Urinary bladder (tissue), 4 donors: ENCODE results near the gene PAX8. TPM values are rescaled to one million over a fixed set of nuclear protein-coding genes. Genes with fewer than 3 reads are reported as not detected.

Experiments used
- DNase-seq: peaks from one replicate; pipeline ENCODE4 v3.0.0-alpha.2; 2015; ENCODE audit errors: extremely low spot score
- H3K27ac ChIP-seq: one replicate; pipeline ENCODE4 v1.5.1; 2013; ENCODE audit warnings: low read depth, mild to moderate bottlenecking, moderate library complexity
- H3K36me3 ChIP-seq: one replicate; pipeline ENCODE4 v1.6.1; 2013; ENCODE audit warnings: mild to moderate bottlenecking, moderate library complexity; ENCODE audit not compliant: insufficient read depth
- H3K4me1 ChIP-seq: one replicate; pipeline ENCODE4 v1.6.1; 2013; ENCODE audit warnings: mild to moderate bottlenecking, moderate library complexity; ENCODE audit not compliant: insufficient read depth
- H3K4me3 ChIP-seq: one replicate; pipeline ENCODE4 v1.5.1; 2013; ENCODE audit warnings: low read depth, low read length
- WGBS: extraction: QIAGEN DNeasy Blood & Tissue Kit; methylation state at CpG from one replicate; pipeline ENCODE4 v1.1.7; 2013; 5-methylcytosine and 5-hydroxymethylcytosine counted together
- polyA plus RNA-seq: library from polyadenylated mRNA; stranded (reverse); fragments of 200-250 nt; gene quantifications from one replicate; pipeline ENCODE4 v1.2.3, GENCODE V29; 2013
- total RNA-seq: library from RNA; depleted of rRNA; stranded (reverse); fragments of >200 nt; gene quantifications from one replicate; pipeline ENCODE4 v1.2.3, GENCODE V29; 2014
- donor health status: healthy with polysubstance abuse.
- donor health status: healthy.

The PAX8 gene
- total and polyA plus RNA-seq, 2 donors = 0.19 to 0.26 TPM

DNA sequence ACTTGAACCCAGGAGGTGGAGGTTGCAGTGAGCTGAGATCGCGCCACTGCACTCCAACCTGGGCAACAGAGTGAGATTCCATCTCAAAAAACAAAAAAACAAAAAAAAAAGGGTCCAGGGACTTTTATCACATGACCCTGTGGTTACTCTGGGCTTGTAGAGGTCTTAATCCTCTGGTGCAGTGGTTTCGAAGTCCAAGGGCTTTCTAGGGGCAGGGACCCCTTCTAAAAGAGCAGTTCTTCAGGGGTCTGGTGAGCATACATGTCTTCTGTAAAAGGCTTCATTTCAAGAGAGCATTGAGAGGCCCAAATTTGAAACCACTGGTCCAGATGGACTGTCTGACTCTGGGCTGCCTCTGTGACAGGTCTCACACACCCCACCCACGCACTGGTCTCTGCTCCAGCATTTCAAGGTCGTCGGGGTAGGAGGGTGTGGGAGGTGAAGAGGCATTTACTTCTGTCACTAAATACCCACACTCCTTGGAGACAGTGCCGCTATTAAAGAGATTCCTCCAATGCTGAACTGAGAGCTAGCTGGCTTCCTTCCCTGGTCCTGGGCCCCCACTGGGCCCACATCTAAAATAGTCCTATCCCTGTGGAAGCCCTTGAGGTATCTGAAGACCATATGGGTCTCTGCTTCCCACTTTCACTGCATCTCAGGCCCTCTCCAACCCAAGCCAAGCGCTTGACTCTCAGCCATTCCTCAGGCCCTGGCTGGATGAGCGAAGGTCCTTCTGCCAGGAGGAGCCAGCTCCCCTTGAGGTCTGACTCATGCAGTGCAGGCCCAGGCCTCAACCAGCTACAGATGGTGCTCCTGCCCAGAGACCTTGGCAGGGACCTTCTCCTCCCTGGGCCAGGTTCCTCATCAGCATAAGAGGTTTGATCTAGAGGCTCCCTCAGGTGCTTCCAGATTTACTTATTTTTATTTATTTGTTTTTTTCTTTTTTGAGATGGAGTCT, 44.8 kb downstream of the PAX8 start:
- H3K36me3 ChIP-seq = no peaks in the 10 kb centered on the region
- 91% methylated on average over 9 of the region's 9 CpGs for WGBS
- no peak overlapping the region for H3K4me3 ChIP-seq
- DNase-seq = no peak
- no peak overlapping the region for H3K27ac ChIP-seq
- H3K4me1 ChIP-seq = no peaks in the 10 kb centered on the region

DNA sequence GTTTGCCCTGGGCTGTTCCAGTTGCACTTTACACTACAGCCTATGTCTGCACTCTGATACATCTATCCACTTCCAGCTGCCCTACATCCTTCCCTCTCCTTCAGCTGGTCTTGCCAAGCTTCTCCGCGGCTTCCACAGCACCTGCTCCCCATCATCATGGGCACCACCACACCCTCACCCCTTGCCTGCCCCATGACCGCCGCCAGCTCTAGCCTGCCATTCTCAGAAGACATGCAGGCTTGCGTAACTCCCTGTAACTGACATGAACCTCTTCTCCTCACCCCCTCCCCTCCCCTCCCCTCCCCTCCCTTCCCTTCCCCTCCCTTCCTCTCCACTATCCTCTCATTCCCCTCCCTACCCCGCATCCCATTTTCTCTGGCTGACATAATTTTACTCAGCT, 46.0 kb downstream of the PAX8 start:
- H3K4me1 ChIP-seq = no peaks in the 10 kb centered on the region
- no peak for DNase-seq
- H3K4me3 ChIP-seq = no peak overlapping the region
- WGBS = 86% methylated on average over 6 of the region's 6 CpGs
- H3K27ac ChIP-seq = no peak overlapping the region
- no peaks in the 10 kb centered on the region for H3K36me3 ChIP-seq

DNA sequence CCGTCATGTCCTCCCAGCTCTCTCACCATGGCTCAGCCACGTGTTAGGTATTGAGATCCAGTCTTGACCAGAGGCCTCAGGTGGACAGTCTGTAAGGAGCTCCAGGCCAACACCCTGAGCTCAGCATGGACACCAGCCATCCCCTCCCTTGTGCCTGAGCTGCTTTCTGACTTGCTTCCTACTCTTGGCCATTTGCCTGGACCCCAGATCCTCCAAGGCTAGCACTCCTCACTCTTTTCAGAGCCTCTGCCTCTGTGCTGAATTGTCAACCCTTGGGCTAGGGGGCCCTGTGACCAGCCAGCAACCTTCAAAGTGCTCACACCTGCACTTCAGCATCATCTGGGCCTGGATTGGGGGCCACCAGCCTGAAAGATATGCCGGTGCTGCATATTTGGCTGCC, 46.6 kb downstream of the PAX8 start:
- WGBS = 92% methylated on average over 3 of the region's 3 CpGs
- H3K4me3 ChIP-seq = no peak overlapping the region
- no peak for DNase-seq
- H3K27ac ChIP-seq = no peak overlapping the region
- no peaks in the 10 kb centered on the region for H3K36me3 ChIP-seq
- no peaks in the 10 kb centered on the region for H3K4me1 ChIP-seq

DNA sequence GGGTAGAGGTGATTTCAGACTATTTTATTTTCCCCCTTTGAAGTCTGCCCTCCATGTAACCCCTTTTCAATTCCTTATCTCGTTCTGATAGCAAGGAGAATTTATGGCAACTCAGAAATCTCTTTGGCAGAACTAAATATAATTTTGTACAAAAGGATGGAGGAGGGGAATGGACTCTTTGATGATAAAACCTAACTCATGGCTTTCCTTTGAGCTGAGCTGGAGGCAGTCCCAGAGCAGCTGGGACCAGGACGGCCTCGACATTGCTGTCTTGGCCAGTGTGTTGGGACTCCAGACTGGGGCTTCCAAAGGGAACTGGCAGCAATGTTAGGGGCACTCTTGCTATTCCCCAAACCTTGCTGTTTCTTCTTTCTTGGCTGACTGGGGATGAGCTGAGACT, 47.7 kb downstream of the PAX8 start:
- Histone ChIP-seq H3K4me1 (no peaks in the 10 kb centered on the region), H3K27ac (no peak overlapping the region), H3K36me3 (no peaks in the 10 kb centered on the region), H3K4me3 (no peak overlapping the region)
- DNase-seq = no peak
- WGBS = 30% methylated on average over 3 of the region's 3 CpGs

DNA sequence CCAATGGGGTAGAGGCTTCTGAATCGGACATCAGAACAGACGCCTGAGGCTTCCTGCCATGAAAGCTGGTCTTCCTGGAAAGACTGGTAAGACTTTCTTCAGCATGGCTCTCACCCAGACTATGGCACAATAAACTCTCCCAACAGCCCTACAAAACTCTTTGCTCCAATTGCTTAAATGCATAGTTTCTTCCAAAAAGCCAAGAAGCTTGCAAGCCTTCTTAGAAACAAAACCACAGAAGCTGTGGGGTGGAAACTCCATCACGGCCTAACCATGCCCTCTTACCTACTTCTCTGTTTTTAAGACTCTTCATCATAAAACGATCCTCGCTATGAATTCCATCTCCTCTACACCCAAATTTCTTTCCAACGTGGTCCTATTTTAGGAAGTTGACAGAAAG, 48.2 kb downstream of the PAX8 start:
- Histone ChIP-seq H3K27ac (no peak overlapping the region), H3K4me1 (no peaks in the 10 kb centered on the region), H3K36me3 (no peaks in the 10 kb centered on the region), H3K4me3 (no peak overlapping the region)
- DNase-seq = no peak
- 64% methylated on average over 6 of the region's 6 CpGs for WGBS

DNA sequence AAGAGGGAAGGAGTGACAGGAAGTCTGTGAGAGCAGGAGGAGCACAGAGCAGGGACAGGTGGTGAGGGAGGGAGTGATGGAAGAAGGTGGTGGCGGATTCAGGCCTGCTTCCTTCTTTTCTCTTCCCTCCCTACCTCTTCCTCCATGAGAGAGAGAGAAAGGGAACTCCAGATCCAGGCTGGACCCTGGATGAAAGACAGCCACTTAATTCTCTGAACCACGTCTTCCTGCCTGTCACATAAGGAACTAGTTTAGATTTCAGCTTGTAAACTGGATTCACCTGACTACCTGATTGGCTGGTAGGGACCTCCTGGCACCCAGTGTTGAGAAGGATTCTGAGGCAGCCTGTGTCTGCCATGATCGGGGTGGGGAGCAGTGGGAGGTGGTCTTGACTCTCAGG, 48.9 kb downstream of the PAX8 start:
- DNase-seq = no peak
- H3K27ac ChIP-seq = no peak overlapping the region
- no peaks in the 10 kb centered on the region for H3K4me1 ChIP-seq
- 83% methylated on average over 3 of the region's 3 CpGs for WGBS
- H3K4me3 ChIP-seq = no peak overlapping the region
- H3K36me3 ChIP-seq = no peaks in the 10 kb centered on the region

DNA sequence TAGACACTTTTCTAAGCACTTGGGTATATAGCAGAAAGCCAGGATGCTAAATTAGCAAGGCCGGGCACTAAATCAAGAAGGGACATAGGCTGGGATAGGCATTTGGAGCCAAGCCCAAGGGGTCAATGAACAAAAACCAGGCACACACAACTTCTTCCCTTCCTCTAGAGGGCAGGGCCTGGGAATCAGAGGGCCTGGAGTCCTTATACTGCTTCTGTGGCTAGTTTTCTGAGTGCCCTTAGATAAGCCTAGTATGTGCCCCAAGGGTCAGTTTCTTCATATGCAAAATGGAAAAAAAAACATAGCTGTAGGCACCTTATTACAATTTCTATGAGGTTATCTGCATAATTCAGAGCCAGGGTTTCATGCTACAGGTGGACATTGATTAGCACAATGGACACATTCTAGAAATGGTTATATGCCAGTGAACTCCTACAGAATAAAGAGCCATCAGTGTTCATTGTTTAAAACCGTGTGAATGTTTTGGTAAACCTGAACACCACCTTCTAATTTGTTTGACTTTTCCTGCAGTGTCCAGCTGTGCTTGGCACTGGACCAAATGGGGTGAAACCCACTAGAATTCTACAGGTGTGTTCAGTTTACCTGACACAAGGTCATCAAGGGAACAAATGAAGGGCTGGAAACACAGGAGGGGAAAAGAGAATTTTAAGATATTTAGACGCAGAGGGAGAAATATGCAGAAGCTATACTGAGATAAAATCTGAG, 49.6 kb downstream of the PAX8 start:
- no peak overlapping the region for H3K4me3 ChIP-seq
- 64% methylated on average over 3 of the region's 3 CpGs for WGBS
- no peak overlapping the region for H3K27ac ChIP-seq
- H3K4me1 ChIP-seq = no peaks in the 10 kb centered on the region
- H3K36me3 ChIP-seq = no peaks in the 10 kb centered on the region
- no peak for DNase-seq

DNA sequence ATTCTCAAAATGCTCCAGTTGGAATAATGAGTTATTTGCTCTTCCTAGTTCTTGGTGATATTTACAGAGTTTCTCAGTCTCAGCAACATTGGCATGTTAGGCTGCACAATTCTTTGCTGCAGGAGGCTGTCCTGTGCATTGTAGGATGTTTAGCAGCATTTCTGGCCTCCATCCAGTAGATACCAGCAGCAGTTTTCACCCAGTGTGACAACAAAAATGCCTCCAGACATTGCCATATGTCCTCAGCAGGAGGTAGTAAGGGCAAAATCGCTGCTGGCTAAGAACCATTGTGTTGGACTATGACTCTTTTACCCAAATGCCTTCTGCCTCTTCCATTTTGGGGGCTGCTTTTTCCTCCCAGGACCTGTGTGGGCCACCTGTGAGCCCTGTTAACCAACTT, 50.4 kb downstream of the PAX8 start:
- no peaks in the 10 kb centered on the region for H3K36me3 ChIP-seq
- no peak for DNase-seq
- H3K27ac ChIP-seq = no peak overlapping the region
- no peak overlapping the region for H3K4me3 ChIP-seq
- H3K4me1 ChIP-seq = no peaks in the 10 kb centered on the region
- 94% methylated on average over 1 of the region's 1 CpG for WGBS

DNA sequence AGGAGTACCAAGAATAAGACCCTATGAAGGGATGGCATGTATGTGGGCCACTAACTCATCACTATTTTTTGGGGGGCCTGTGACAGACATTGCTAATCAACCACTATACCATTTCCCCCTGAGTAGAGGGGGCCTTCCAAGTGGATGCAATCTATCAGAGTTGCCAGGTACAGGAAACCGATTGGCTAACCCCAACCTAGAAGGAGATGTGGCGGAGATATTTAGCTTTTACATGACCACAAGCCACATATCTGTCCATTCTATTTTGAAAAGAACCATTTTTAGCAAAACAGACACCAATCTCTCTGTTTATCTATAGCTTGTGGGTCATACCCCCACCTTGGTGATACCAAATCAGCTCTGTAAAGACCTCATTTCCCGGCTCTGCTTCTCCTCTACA, 51.0 kb downstream of the PAX8 start:
- WGBS = 90% methylated on average over 3 of the region's 3 CpGs
- DNase-seq = no peak
- Histone ChIP-seq H3K36me3 (no peaks in the 10 kb centered on the region), H3K4me1 (no peaks in the 10 kb centered on the region), H3K27ac (no peak overlapping the region), H3K4me3 (no peak overlapping the region)

DNA sequence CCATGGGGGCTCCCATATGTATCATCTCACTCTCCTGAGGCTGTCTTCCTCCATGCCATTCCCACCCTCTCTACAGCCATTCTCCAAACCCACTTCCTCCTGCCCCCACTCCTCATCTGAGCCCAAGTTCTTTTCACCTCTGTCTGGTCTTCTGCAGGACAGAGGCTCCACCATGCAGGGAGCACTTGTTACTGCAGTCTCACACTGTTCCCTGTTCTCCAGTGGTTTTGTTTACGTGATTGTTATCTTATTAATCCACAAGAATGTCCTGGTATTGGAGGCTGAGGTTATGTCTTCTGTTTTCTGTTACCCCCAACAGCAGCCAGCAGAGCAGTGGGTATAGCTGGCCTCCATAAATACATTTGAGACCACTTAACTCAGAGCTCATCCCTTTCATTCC, 51.4 kb downstream of the PAX8 start:
- Histone ChIP-seq H3K4me1 (no peaks in the 10 kb centered on the region), H3K36me3 (no peaks in the 10 kb centered on the region), H3K27ac (no peak overlapping the region), H3K4me3 (no peak overlapping the region)
- 55% methylated on average over 1 of the region's 1 CpG for WGBS
- DNase-seq = no peak

DNA sequence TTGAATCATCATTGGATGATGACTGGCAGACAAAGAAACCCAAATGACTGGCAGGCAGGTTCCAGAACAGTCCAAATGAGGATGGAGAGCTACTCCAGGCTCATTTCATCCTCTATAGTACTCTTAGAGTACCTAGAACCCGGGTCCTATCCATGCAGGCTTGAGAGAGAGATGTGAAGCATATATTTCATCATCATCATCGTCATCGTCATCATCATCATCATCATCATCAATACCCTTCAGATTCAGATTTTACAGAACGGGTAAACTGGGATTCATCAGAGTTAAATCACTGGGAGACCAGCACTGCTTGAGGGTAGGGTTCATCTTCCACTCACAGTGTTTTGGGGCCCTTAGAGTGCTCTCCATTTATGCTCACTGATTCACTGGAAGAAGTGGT, 52.3 kb downstream of the PAX8 start:
- Histone ChIP-seq H3K4me1 (no peaks in the 10 kb centered on the region), H3K36me3 (no peaks in the 10 kb centered on the region), H3K27ac (no peak overlapping the region), H3K4me3 (no peak overlapping the region)
- no peak for DNase-seq
- 76% methylated on average over 4 of the region's 4 CpGs for WGBS

DNA sequence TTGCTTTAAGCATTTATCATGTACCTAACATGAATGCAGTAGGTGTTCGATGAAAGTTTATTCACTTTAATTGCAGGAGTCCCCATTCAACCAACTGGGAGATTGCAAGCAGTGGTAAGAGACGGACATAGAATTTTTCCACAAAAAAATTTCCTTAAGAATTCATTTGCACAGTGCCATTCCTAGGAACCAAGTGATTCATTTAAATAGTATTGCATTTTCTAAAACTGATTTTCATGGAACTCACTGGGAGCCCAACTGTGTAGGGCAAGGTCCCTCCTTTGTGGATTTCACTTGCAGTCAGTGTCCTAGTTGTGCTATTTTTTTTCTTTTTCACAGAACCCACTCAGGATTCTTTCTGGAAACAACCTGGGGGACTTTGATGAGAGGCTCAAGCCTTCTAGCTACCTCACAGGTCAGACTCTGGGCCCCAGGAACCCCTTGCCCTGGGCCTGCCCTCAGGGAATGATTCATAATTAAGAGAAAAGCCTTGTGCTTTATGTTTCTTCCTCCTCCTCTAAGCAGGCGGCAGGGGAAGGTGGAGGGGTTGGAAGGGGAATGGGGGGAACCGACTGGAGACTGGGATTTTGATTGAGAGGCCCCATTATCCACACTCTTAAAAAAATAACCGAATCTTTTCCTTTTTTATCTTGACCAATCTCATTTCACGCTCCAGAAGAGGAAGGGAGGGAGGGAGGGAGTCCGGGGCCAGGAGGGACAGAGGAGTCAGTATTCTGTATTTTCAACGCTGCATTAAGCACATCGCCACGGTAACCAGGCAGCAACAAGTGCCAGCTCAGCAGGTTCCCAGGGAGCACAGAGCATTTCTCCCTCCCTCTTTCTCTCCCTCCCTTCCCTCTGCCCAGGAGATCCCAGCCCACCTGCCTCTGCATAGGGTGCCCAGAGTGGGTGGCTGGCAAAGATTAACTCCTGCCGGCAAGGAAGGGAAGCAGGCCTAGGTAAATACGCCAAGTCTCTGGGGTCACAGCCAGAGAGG, 53.2 kb downstream of the PAX8 start:
- Histone ChIP-seq H3K27ac (no peak overlapping the region), H3K36me3 (no peaks in the 10 kb centered on the region), H3K4me3 (no peak overlapping the region), H3K4me1 (peaks cover under 1% of the 10 kb centered on the region)
- no peak for DNase-seq
- WGBS = 49% methylated on average over 12 of the region's 12 CpGs

DNA sequence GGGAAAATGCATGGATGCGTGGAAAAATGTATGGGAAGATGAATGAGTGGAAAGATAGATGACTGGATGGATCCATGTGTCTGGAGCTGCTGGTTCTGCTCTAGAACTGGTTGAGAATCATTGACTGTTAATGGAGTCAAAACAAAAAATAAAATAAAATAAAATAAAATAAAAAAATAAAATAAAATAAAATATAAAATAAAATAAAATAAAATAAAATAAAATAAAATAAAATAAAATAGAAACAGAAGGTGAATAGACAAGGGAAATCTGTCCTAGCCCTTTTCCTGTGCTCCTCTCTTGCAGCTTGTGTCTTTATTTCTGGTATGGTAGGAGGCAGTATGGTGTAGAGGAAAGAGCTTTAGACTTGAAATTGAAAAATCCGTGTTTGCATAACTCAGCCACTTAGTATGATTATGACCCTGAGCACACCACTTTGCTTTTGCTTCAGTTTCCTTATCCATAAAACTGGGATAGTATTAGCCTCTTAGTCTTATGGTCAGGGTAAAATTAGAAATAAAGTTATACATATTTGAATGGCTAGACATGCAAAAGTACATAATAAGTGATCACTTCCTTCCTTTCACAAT, 54.0 kb downstream of the PAX8 start:
- H3K27ac ChIP-seq = no peak overlapping the region
- no peak for DNase-seq
- no peak overlapping the region for H3K4me3 ChIP-seq
- 72% methylated on average over 2 of the region's 2 CpGs for WGBS
- peaks cover 1% of the 10 kb centered on the region for H3K4me1 ChIP-seq
- no peaks in the 10 kb centered on the region for H3K36me3 ChIP-seq
